MM.1S (cell line): ENCODE measurements around the gene ETNK1.

Experiments used
- CTCF ChIP-seq: fragments of 300-600 bp; sonication (generic); IDR thresholded peaks from 2 replicates; pipeline ENCODE4 v1.5.1; 2016; ENCODE audit warnings: antibody characterized with exemption, low read length, mixed read lengths
- EZH2 ChIP-seq: fragments of 300-600 bp; sonication (generic); optimal IDR thresholded peaks from 2 replicates; pipeline ENCODE3; 2017; ENCODE audit warnings: low read depth, mild to moderate bottlenecking, antibody characterized with exemption, low read length, mixed read lengths

- TF ChIP-seq CTCF (no peak), EZH2 (no peak)
Observed at GRCh38 chr12:22689876-22690275, 64.9 kb downstream of the ETNK1 start.
